SK-N-SH (cell line): ENCODE data around the gene UGCG. TPM values are rescaled to one million over a fixed set of nuclear protein-coding genes. Genes with fewer than 3 reads are reported as not detected.

Experiments used
- CTCF ChIA-PET: fragments of 300-600, 350-600 bp; formaldehyde crosslinking; extraction: SDS; loops from one replicate; lab custom pipeline; 2021; lab: Yijun Ruan, JAX
- POLR2A ChIA-PET: fragments of 350-600 bp; sonication (Branson Sonifier 250); formaldehyde crosslinking; extraction: SDS; loops from one replicate; lab custom pipeline; 2020; ENCODE audit warnings: antibody characterized with exemption, inconsistent platforms; lab: Yijun Ruan, JAX
- DNase-seq: peaks from one replicate; pipeline ENCODE4 v3.0.0; 2012
- H2AFZ ChIP-seq: fragments of 200-600 bp; sonication (generic); 2 replicates; pipeline ENCODE4 v1.8.1; 2016; ENCODE audit warnings: antibody characterized with exemption, mild to moderate bottlenecking, low read depth
- H3F3A ChIP-seq: fragments of 200-600 bp; sonication (generic); replicated peaks from 2 replicates; pipeline ENCODE3; 2016; ENCODE audit warnings: antibody characterized with exemption, mild to moderate bottlenecking; ENCODE audit not compliant: insufficient read depth
- H3K27ac ChIP-seq, 2 experiments: fragments of 200-500 bp in 1 of 2; fragments of 200-600 bp in 1 of 2; sonication (Bioruptor generic) in 1 of 2; sonication (generic), shearing (Covaris generic) in 1 of 2; 2 replicates each; pipeline versions ENCODE4 v1.5.1 to v1.6.1; 2014 to 2016; ENCODE audit warnings: low read depth in 2 of 2, inconsistent platforms in 1 of 2, low read length in 1 of 2, mild to moderate bottlenecking in 1 of 2, mixed read lengths in 1 of 2
- H3K27me3 ChIP-seq: fragments of 200-600 bp; sonication (generic), shearing (Covaris generic); 2 replicates; pipeline ENCODE4 v1.6.1; 2016; ENCODE audit warnings: mixed run types; ENCODE audit not compliant: insufficient read depth
- H3K36me3 ChIP-seq, 2 experiments: fragments of 200-500 bp in 1 of 2; fragments of 200-600 bp in 1 of 2; sonication (Bioruptor generic) in 1 of 2; sonication (generic) in 1 of 2; replicated peaks in 1 of 2; 2 replicates each; pipeline versions ENCODE3 to v1.5.1; 2014 to 2016; ENCODE audit warnings: low read length in 1 of 2, mild to moderate bottlenecking in 1 of 2; ENCODE audit not compliant: insufficient read depth in 2 of 2, control insufficient read depth in 1 of 2
- H3K4me1 ChIP-seq, 2 experiments: fragments of 200-500 bp in 1 of 2; fragments of 200-600 bp in 1 of 2; sonication (Bioruptor generic) in 1 of 2; sonication (generic), shearing (Covaris generic) in 1 of 2; 2 replicates each; pipeline versions ENCODE4 v1.5.1 to v1.6.1; 2014 to 2016; ENCODE audit warnings: low read depth in 1 of 2, low read length in 1 of 2, mixed run types in 1 of 2; ENCODE audit not compliant: insufficient read depth in 2 of 2, control insufficient read depth in 1 of 2
- H3K4me2 ChIP-seq: fragments of 200-600 bp; sonication (generic), shearing (Covaris generic); 2 replicates; pipeline ENCODE4 v1.6.1; 2017; ENCODE audit warnings: mixed run types
- H3K4me3 ChIP-seq, 2 experiments: fragments of 200-500 bp in 1 of 2; fragments of 200-600 bp in 1 of 2; sonication (Bioruptor generic) in 1 of 2; sonication (generic), shearing (Covaris generic) in 1 of 2; 2 replicates each; pipeline versions ENCODE4 v1.5.1 to v1.8.1; 2014 to 2016; ENCODE audit warnings: low read depth in 2 of 2, inconsistent platforms in 1 of 2, low read length in 1 of 2, mild to moderate bottlenecking in 1 of 2, mixed read lengths in 1 of 2, moderate library complexity in 1 of 2
- H3K79me2 ChIP-seq: fragments of 200-600 bp; sonication (generic); 2 replicates; pipeline ENCODE4 v1.8.1; 2017; ENCODE audit warnings: mild to moderate bottlenecking; ENCODE audit not compliant: insufficient read depth
- H3K9ac ChIP-seq: fragments of 200-600 bp; sonication (generic); 2 replicates; pipeline ENCODE4 v1.6.1; 2017; ENCODE audit warnings: mixed run types
- H3K9me2 ChIP-seq: fragments of 200-600 bp; sonication (generic); 2 replicates; pipeline ENCODE4 v1.6.1; 2017; ENCODE audit warnings: mixed run types
- H3K9me3 ChIP-seq: fragments of 200-600 bp; sonication (generic); 2 replicates; pipeline ENCODE4 v1.6.1; 2017; ENCODE audit warnings: mixed run types, mild to moderate bottlenecking, moderate library complexity
- H4K20me1 ChIP-seq: fragments of 200-600 bp; sonication (generic); 2 replicates; pipeline ENCODE4 v1.6.1; 2017; ENCODE audit warnings: mild to moderate bottlenecking, mixed run types; ENCODE audit not compliant: insufficient read depth
- FOSL2 ChIP-seq: IDR thresholded peaks from 2 replicates; pipeline ENCODE4 v1.4.0; 2012; ENCODE audit warnings: low read depth, mild to moderate bottlenecking, moderate library complexity, borderline replicate concordance
- FOXJ3 ChIP-seq: sonication (generic); formaldehyde crosslinking; IDR thresholded peaks from 2 replicates; pipeline ENCODE4 v1.5.1; 2020; ENCODE audit warnings: mild to moderate bottlenecking, missing genetic modification reagents
- JUND ChIP-seq: IDR thresholded peaks from 2 replicates; pipeline ENCODE4 v1.4.0; 2012
- MEF2A ChIP-seq: IDR thresholded peaks from 2 replicates; pipeline ENCODE4 v1.4.0; 2012; ENCODE audit warnings: low read depth, borderline replicate concordance
- MXI1 ChIP-seq: IDR thresholded peaks from 2 replicates; pipeline ENCODE4 v1.6.1; 2012; ENCODE audit warnings: mild to moderate bottlenecking, low read depth, low read length, improper control_type of control experiment
- POLR2AphosphoS5 ChIP-seq: IDR thresholded peaks from 2 replicates; pipeline ENCODE4 v1.6.1; 2012; ENCODE audit warnings: low read depth, low read length
- RAD21 ChIP-seq: IDR thresholded peaks from 2 replicates; pipeline ENCODE4 v1.6.1; 2012; ENCODE audit warnings: mild to moderate bottlenecking, low read length
- RFX5 ChIP-seq: IDR thresholded peaks from 2 replicates; pipeline ENCODE4 v1.6.1; 2012; ENCODE audit warnings: mild to moderate bottlenecking, improper control_type of control experiment, low read length
- RXRA ChIP-seq: IDR thresholded peaks from 2 replicates; pipeline ENCODE4 v1.4.0; 2012; ENCODE audit warnings: low read depth, mild to moderate bottlenecking, borderline replicate concordance
- SMC3 ChIP-seq: IDR thresholded peaks from 2 replicates; pipeline ENCODE4 v1.6.1; 2012; ENCODE audit warnings: low read depth, low read length, improper control_type of control experiment
- TAF1 ChIP-seq: IDR thresholded peaks from 2 replicates; pipeline ENCODE4 v1.6.1; 2012; ENCODE audit warnings: low read depth, mild to moderate bottlenecking, low read length, moderate library complexity, borderline replicate concordance
- TCF12 ChIP-seq: IDR thresholded peaks from 2 replicates; pipeline ENCODE4 v1.4.0; 2012
- YY1 ChIP-seq: IDR thresholded peaks from 2 replicates; pipeline ENCODE4 v1.4.0; 2012; ENCODE audit warnings: low read depth, mild to moderate bottlenecking
- WGBS: methylation state at CpG from one replicate; pipeline ENCODE4 v1.1.6; 2017; ENCODE audit warnings: low lambda C conversion rate; 5-methylcytosine and 5-hydroxymethylcytosine counted together
- polyA plus RNA-seq, 3 experiments: library from polyadenylated mRNA; depleted of rRNA; stranded (reverse); fragments of >200 nt; gene quantifications; 2 replicates each; pipeline ENCODE4 v1.2.3, GENCODE V29; 2012
- TF ChIP-seq, protein P1 (sequence below): IDR thresholded peaks from 2 replicates; pipeline ENCODE4 v1.6.1; 2012; ENCODE audit warnings: mild to moderate bottlenecking, low read depth, low read length, moderate library complexity

Gene UGCG
- polyA plus RNA-seq, 1 of the 3 experiments (the other 2 are of a cell fraction) = 20.0 TPM

DNA sequence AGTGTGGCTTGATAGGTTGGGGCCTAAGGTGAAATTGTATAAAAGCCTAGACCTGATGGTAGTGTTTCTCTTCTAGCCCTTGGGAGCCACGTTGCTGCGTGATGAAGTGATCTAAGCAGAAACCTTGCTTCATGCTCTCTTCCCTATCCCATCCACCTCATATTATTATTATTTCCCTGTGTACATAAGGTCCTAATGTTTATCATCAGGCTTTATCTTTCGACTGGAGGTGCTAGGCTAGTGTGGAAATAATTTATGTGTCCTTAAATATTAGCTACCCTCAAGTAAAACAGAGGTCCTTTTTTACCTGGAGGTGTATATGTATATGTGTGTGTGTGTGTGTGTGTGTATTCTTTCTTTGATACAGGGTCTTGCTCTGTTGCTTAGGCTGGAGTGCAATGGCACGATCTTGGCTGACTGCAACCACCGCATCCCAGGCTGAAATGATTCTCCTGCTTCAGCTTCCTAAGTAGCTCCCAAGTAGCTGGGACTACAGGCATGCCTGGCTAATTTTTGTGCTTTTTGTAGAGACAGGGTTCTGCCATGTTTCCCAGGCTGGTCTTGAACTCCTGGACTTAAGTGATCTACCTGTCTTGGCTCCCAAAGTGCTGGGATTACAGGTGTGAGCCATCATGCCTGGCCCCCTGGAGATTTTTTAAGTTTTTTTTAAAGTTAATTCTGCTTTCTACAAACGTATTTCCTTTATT lies 3.7 kb downstream of the UGCG start:
- DNase-seq = no peak
- Histone ChIP-seq H3K27ac (no peak overlapping the region), H3K4me2 (peak overlapping the region; percentile 87; the same call in 1 of the 2 replicates), H3K36me3 (no peaks in the 10 kb centered on the region), H3K4me1 (peaks cover 12% of the 10 kb centered on the region in 2 experiments; a peak in 3 of 4 replicates), H3K27me3 (no peaks in the 10 kb centered on the region), H3K9ac (no peak overlapping the region), H3F3A (peaks cover 9% of the 10 kb centered on the region), H3K79me2 (peaks cover 84% of the 10 kb centered on the region), H3K9me3 (no peaks in the 10 kb centered on the region), H4K20me1 (peaks cover 73% of the 10 kb centered on the region)
- 91% methylated on average over 6 of the region's 6 CpGs for WGBS
- CTCF ChIA-PET = interaction anchor here (0.8 kb wide), 1 partner anchor 119 kb away, joined by 3 read pairs; no protein-coding TSS in a partner anchor
- TF ChIP-seq, protein P1, sequence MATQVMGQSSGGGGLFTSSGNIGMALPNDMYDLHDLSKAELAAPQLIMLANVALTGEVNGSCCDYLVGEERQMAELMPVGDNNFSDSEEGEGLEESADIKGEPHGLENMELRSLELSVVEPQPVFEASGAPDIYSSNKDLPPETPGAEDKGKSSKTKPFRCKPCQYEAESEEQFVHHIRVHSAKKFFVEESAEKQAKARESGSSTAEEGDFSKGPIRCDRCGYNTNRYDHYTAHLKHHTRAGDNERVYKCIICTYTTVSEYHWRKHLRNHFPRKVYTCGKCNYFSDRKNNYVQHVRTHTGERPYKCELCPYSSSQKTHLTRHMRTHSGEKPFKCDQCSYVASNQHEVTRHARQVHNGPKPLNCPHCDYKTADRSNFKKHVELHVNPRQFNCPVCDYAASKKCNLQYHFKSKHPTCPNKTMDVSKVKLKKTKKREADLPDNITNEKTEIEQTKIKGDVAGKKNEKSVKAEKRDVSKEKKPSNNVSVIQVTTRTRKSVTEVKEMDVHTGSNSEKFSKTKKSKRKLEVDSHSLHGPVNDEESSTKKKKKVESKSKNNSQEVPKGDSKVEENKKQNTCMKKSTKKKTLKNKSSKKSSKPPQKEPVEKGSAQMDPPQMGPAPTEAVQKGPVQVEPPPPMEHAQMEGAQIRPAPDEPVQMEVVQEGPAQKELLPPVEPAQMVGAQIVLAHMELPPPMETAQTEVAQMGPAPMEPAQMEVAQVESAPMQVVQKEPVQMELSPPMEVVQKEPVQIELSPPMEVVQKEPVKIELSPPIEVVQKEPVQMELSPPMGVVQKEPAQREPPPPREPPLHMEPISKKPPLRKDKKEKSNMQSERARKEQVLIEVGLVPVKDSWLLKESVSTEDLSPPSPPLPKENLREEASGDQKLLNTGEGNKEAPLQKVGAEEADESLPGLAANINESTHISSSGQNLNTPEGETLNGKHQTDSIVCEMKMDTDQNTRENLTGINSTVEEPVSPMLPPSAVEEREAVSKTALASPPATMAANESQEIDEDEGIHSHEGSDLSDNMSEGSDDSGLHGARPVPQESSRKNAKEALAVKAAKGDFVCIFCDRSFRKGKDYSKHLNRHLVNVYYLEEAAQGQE = no peak
- TF ChIP-seq FOSL2 (no peak), YY1 (no peak), RAD21 (no peak), SMC3 (no peak), MXI1 (no peak), FOXJ3 (CRISPR knock-in tag) (no peak), JUND (no peak), POLR2AphosphoS5 (no peak), MEF2A (no peak), TAF1 (no peak), TCF12 (no peak), RXRA (no peak), RFX5 (no peak)
- TF ChIP-seq, all 33 proteins: peak for 0
- Histone ChIP-seq H3K4me3 (peak overlapping the region; percentile 71 to 89; a peak in 2 of 4 replicates), H3K9me2 (no peaks in the 10 kb centered on the region), H2AFZ (no peak overlapping the region)
- POLR2A ChIA-PET = no interaction called here
